HepG2 (cell line): Measurements from ENCODE around the gene SERPIND1.

Source experiments
- EP300 ChIP-seq, 3 experiments: sonication (generic) in 1 of 3; formaldehyde crosslinking in 1 of 3; IDR thresholded peaks; 2 replicates each; pipeline versions ENCODE4 v1.5.1 to v1.6.1; 2011 to 2020; ENCODE audit warnings: low read depth in 2 of 3, low read length in 2 of 3, borderline replicate concordance in 1 of 3, improper control_type of control experiment in 1 of 3, mild to moderate bottlenecking in 1 of 3, missing genetic modification reagents in 1 of 3, moderate library complexity in 1 of 3
- HOXA7 ChIP-seq: sonication (generic); formaldehyde crosslinking; IDR thresholded peaks from 2 replicates; pipeline ENCODE4 v1.8.1; 2022; ENCODE audit warnings: mild to moderate bottlenecking, missing genetic modification reagents, moderate library complexity
- KDM4B ChIP-seq: sonication (generic); formaldehyde crosslinking; IDR thresholded peaks from 2 replicates; pipeline ENCODE4 v1.4.0; 2020; ENCODE audit warnings: missing genetic modification reagents
- KLF6 ChIP-seq: IDR thresholded peaks from 2 replicates; pipeline ENCODE4 v1.8.0; 2016; ENCODE audit warnings: missing biosample characterization, missing genetic modification reagents
- ZNF10 ChIP-seq: sonication (generic); formaldehyde crosslinking; IDR thresholded peaks from 2 replicates; pipeline ENCODE4 v1.4.0; 2020; ENCODE audit warnings: mild to moderate bottlenecking, low read depth, missing genetic modification reagents, borderline replicate concordance
- ZNF274 ChIP-seq: sonication (generic); formaldehyde crosslinking; IDR thresholded peaks from 2 replicates; pipeline ENCODE4 v1.5.1; 2020; ENCODE audit warnings: mild to moderate bottlenecking, missing genetic modification reagents
- TF ChIP-seq, protein P1 (sequence below): sonication (generic); formaldehyde crosslinking; conservative IDR thresholded peaks from 2 replicates; pipeline ENCODE4 v1.4.0; 2020; ENCODE audit warnings: missing genetic modification reagents
- TF ChIP-seq, protein P2 (sequence below): conservative IDR thresholded peaks from 2 replicates; pipeline ENCODE4 v1.6.1; 2018; ENCODE audit warnings: missing genetic modification reagents
- TF ChIP-seq, protein P3 (sequence below): sonication (generic); formaldehyde crosslinking; IDR thresholded peaks from 2 replicates; pipeline ENCODE4 v1.5.0; 2020; ENCODE audit warnings: mild to moderate bottlenecking, missing genetic modification reagents, moderate library complexity

DNA sequence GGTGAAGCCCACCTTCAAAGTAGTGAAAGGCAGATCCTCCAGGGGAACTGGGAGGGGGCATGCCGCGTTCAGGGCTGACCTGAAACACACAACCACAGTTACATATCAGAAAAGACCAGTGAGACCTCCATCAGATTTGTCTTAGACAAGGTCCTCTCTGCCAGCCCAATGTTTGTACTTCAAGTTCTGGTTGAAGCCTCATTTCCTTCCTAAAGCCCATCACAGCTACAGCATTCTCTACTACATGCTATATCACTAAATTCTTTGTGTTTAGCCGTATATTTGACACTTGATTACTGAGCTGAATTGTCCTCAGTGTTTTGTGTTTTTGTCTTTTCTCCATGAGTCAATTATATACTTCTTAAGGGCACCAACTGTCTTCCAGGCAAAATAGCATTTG is 44.6 kb downstream of the SERPIND1 start:
- TF ChIP-seq ZNF274 (CRISPR knock-in tag) (no peak), KLF6 (CRISPR knock-in tag) (no peak), KDM4B (no peak), ZNF10 (CRISPR knock-in tag) (no peak), EP300 (IDR thresholded peaks at IDR 0.05; ENCODE audit: low read depth in 2 of 2, low read length in 2 of 2) (no peak), EP300 (CRISPR knock-in tag; IDR thresholded peaks at IDR 0.05; ENCODE audit: borderline replicate concordance) (no peak), HOXA7 (CRISPR knock-in tag) (no peak)
- TF ChIP-seq, protein P1, sequence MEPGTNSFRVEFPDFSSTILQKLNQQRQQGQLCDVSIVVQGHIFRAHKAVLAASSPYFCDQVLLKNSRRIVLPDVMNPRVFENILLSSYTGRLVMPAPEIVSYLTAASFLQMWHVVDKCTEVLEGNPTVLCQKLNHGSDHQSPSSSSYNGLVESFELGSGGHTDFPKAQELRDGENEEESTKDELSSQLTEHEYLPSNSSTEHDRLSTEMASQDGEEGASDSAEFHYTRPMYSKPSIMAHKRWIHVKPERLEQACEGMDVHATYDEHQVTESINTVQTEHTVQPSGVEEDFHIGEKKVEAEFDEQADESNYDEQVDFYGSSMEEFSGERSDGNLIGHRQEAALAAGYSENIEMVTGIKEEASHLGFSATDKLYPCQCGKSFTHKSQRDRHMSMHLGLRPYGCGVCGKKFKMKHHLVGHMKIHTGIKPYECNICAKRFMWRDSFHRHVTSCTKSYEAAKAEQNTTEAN = no peak
- TF ChIP-seq, protein P2, sequence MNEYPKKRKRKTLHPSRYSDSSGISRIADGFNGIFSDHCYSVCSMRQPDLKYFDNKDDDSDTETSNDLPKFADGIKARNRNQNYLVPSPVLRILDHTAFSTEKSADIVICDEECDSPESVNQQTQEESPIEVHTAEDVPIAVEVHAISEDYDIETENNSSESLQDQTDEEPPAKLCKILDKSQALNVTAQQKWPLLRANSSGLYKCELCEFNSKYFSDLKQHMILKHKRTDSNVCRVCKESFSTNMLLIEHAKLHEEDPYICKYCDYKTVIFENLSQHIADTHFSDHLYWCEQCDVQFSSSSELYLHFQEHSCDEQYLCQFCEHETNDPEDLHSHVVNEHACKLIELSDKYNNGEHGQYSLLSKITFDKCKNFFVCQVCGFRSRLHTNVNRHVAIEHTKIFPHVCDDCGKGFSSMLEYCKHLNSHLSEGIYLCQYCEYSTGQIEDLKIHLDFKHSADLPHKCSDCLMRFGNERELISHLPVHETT = no peak
- TF ChIP-seq, protein P3, sequence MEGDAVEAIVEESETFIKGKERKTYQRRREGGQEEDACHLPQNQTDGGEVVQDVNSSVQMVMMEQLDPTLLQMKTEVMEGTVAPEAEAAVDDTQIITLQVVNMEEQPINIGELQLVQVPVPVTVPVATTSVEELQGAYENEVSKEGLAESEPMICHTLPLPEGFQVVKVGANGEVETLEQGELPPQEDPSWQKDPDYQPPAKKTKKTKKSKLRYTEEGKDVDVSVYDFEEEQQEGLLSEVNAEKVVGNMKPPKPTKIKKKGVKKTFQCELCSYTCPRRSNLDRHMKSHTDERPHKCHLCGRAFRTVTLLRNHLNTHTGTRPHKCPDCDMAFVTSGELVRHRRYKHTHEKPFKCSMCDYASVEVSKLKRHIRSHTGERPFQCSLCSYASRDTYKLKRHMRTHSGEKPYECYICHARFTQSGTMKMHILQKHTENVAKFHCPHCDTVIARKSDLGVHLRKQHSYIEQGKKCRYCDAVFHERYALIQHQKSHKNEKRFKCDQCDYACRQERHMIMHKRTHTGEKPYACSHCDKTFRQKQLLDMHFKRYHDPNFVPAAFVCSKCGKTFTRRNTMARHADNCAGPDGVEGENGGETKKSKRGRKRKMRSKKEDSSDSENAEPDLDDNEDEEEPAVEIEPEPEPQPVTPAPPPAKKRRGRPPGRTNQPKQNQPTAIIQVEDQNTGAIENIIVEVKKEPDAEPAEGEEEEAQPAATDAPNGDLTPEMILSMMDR (CRISPR knock-in tag) = no peak
